Parathyroid adenoma (tissue), 2 donors: ENCODE measurements around the gene GLI3.

Source experiments
- H2AFZ ChIP-seq: fragments of 300-600 bp; sonication (generic); one replicate; pipeline ENCODE4 v1.7.0; 2017; ENCODE audit warnings: antibody characterized with exemption, mild to moderate bottlenecking
- H3K27ac ChIP-seq: fragments of 300-600 bp; sonication (generic); one replicate; pipeline ENCODE4 v1.7.0; 2017
- H3K27me3 ChIP-seq: fragments of 300-600 bp; sonication (generic); one replicate; pipeline ENCODE4 v1.7.0; 2017; ENCODE audit warnings: low read length; ENCODE audit not compliant: control insufficient read depth, insufficient read depth
- H3K36me3 ChIP-seq: fragments of 300-600 bp; sonication (generic); one replicate; pipeline ENCODE4 v1.7.0; 2017; ENCODE audit warnings: low read length; ENCODE audit not compliant: control insufficient read depth, insufficient read depth
- H3K4me1 ChIP-seq: fragments of 300-600 bp; sonication (generic); one replicate; pipeline ENCODE4 v1.7.0; 2017; ENCODE audit warnings: control low read depth
- H3K4me2 ChIP-seq: fragments of 300-600 bp; sonication (generic); one replicate; pipeline ENCODE4 v1.7.0; 2017; ENCODE audit warnings: low read length
- H3K4me3 ChIP-seq: fragments of 300-600 bp; sonication (generic); one replicate; pipeline ENCODE4 v1.7.0; 2017; ENCODE audit warnings: low read depth, low read length
- H3K79me2 ChIP-seq: fragments of 300-600 bp; sonication (generic); one replicate; pipeline ENCODE4 v1.7.0; 2017; ENCODE audit warnings: control low read depth
- H3K9ac ChIP-seq: fragments of 300-600 bp; sonication (generic); one replicate; pipeline ENCODE4 v1.7.0; 2017; ENCODE audit warnings: mild to moderate bottlenecking
- H3K9me3 ChIP-seq: fragments of 300-600 bp; sonication (generic); one replicate; pipeline ENCODE4 v1.7.0; 2017; ENCODE audit warnings: low read length; ENCODE audit not compliant: control insufficient read depth
- TF ChIP-seq, protein P1 (sequence below): fragments of 300-600 bp; sonication (generic); IDR thresholded peaks from one replicate; pipeline ENCODE4 v1.7.0; 2017; ENCODE audit warnings: antibody characterized with exemption, mild to moderate bottlenecking
- donor health status: primary hyperparathyroidism.

GLI3 gene

DNA sequence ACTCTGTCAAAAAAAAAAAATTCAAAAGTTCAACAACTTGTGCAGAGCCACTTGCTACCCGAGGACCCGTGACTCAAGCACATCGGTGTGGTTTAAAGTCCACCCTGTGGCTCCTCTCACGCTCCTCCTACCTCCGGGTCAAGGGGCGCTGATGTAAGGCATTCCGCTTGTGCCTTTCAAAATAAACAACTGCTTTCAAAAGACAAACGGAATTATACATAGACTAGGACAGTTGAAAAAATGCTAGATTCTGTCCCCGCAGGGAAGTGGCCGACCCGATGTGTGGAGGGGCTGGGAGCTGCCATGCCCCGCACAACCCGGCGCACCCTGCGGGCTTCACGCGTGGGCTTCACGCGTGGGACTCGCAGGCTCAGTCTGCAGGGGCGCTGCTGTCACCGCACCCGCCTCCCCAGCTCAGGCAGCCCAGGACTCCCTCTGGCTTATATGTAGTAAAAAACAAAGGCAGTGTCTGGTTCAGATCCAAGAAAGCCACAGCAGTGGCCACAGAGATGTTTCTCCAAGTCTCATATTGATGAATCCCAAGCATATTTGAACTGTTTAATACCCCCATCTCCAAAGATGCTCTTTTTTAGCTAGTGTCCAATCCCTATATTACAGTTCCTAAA lies 294.4 kb downstream of the GLI3 start:
- H3K4me1 ChIP-seq, result peaks cover 2% of the 10 kb centered on the region
- no peak overlapping the region for H3K27ac ChIP-seq
- no peaks in the 10 kb centered on the region for H3K79me2 ChIP-seq
- no peak overlapping the region for H3K4me3 ChIP-seq
- TF ChIP-seq, protein P1, sequence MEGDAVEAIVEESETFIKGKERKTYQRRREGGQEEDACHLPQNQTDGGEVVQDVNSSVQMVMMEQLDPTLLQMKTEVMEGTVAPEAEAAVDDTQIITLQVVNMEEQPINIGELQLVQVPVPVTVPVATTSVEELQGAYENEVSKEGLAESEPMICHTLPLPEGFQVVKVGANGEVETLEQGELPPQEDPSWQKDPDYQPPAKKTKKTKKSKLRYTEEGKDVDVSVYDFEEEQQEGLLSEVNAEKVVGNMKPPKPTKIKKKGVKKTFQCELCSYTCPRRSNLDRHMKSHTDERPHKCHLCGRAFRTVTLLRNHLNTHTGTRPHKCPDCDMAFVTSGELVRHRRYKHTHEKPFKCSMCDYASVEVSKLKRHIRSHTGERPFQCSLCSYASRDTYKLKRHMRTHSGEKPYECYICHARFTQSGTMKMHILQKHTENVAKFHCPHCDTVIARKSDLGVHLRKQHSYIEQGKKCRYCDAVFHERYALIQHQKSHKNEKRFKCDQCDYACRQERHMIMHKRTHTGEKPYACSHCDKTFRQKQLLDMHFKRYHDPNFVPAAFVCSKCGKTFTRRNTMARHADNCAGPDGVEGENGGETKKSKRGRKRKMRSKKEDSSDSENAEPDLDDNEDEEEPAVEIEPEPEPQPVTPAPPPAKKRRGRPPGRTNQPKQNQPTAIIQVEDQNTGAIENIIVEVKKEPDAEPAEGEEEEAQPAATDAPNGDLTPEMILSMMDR, result no peak
- peak overlapping the region; percentile 75 for H2AFZ ChIP-seq
- H3K36me3 ChIP-seq, result no peaks in the 10 kb centered on the region
- H3K27me3 ChIP-seq, result no peaks in the 10 kb centered on the region
- H3K9ac ChIP-seq, result no peak overlapping the region
- H3K4me2 ChIP-seq, result peak overlapping the region; percentile 54
- H3K9me3 ChIP-seq, result no peaks in the 10 kb centered on the region

DNA sequence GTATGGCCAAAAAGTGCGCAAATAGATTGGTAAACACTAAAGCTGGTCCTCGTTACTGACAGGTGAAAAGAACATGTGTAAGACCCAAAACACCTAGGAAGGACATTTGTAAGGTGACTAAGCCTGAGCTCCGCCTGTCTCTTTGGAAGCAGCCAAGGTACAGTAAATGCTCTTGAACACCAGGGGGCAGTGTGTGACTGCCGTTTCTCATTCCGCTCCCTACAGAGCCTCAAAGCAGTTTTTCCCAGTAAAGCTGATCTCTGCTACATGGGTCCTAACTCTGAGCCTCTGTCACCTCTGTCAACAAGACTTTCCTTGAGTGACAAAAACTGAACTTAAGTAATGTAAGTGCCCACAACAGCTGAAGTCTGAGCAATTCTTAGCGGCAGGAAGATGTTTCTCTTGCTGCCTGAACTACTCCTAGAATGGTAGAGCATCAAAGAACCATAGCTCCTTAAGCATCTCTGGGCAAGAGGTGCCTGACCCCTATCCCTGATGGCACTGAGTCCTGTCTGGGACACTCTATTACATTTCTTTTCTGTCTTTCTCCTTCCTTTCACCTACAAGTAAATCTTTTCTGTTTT lies 296.2 kb downstream of the GLI3 start:
- H3K9ac ChIP-seq, result no peak overlapping the region
- no peaks in the 10 kb centered on the region for H3K79me2 ChIP-seq
- peaks cover 12% of the 10 kb centered on the region for H3K4me1 ChIP-seq
- H3K36me3 ChIP-seq, result no peaks in the 10 kb centered on the region
- H3K9me3 ChIP-seq, result no peaks in the 10 kb centered on the region
- no peaks in the 10 kb centered on the region for H3K27me3 ChIP-seq
- TF ChIP-seq, protein P1, result peak; percentile 90
- H3K4me3 ChIP-seq, result no peak overlapping the region
- H3K27ac ChIP-seq, result no peak overlapping the region
- H3K4me2 ChIP-seq, result no peak overlapping the region
- no peak overlapping the region for H2AFZ ChIP-seq

DNA sequence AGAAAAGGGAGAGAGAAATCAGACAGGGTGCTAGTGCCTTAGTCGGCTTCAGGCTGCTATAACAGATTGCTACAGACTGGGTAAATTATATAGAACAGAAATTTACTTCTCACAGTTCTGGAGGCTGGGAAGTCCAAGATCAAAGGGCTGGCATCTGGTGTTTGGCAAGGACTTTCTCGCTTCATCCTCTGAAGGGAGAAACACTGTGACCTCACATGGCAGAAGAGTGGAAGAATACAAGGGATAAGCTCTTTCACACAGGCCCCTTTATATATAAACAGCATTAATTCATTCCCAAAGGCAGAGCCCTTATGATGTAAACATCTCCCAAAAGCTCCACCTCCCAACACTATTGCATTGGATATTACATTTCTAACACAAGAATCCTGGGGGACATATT lies 298.6 kb downstream of the GLI3 start:
- peaks cover 13% of the 10 kb centered on the region for H3K4me1 ChIP-seq

DNA sequence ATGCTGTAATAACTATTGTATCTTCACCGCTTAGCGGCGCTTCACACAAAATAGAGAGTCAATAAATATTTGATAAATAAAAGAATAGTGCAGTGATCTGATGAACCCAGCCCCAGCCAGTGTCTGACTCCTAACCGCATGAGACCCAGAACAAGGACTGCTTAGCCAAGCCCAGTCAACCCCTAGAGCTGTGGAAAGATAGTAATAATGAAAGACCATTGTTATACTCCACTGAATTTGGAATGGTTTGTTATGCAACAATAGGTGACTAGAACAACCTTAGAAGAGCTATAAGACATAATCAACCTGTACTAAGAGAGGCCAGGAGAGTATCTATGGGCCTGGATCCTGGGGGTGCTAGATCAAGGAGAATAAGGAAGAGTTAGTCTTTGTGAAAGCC lies 303.6 kb downstream of the GLI3 start:
- no peaks in the 10 kb centered on the region for H3K79me2 ChIP-seq
- no peak overlapping the region for H2AFZ ChIP-seq
- peaks cover 10% of the 10 kb centered on the region for H3K4me1 ChIP-seq
- TF ChIP-seq, protein P1, result no peak
- H3K4me2 ChIP-seq, result no peak overlapping the region
- H3K27me3 ChIP-seq, result no peaks in the 10 kb centered on the region
- no peak overlapping the region for H3K27ac ChIP-seq
- H3K4me3 ChIP-seq, result no peak overlapping the region
- H3K9ac ChIP-seq, result no peak overlapping the region
- no peaks in the 10 kb centered on the region for H3K9me3 ChIP-seq
- H3K36me3 ChIP-seq, result no peaks in the 10 kb centered on the region

More for the DNA sequence above, 298.6 kb downstream of the GLI3 start:
- Histone ChIP-seq H3K36me3 (no peaks in the 10 kb centered on the region), H3K4me2 (no peak overlapping the region), H2AFZ (no peak overlapping the region), H3K4me3 (no peak overlapping the region), H3K9me3 (no peaks in the 10 kb centered on the region), H3K9ac (no peak overlapping the region), H3K27me3 (no peaks in the 10 kb centered on the region), H3K79me2 (no peaks in the 10 kb centered on the region), H3K27ac (no peak overlapping the region)
- TF ChIP-seq, protein P1, result no peak

DNA sequence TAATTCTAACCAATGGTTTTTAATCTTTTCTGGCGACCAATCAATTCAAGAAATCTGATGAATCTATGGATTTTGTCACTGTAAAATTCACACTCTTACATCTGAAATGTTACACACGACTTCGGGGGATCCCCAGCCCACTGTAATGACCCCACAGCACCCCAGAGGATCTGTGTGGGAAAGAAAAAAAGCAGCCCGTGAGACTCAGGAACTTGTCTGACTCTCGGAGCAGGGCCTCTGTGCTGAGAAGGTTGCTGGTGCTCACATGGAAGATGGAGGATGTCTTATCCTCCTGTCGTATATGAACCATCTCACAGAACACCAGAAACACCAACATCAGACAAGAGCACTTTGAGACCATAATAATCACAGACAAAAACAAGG lies 305.8 kb downstream of the GLI3 start:
- Histone ChIP-seq H3K9me3 (no peaks in the 10 kb centered on the region), H3K4me3 (no peak overlapping the region), H3K4me2 (no peak overlapping the region), H3K4me1 (peaks cover 5% of the 10 kb centered on the region), H2AFZ (no peak overlapping the region), H3K9ac (no peak overlapping the region), H3K27me3 (no peaks in the 10 kb centered on the region), H3K27ac (no peak overlapping the region), H3K79me2 (no peaks in the 10 kb centered on the region), H3K36me3 (no peaks in the 10 kb centered on the region)
- TF ChIP-seq, protein P1, result no peak
